Astrocyte (in vitro differentiated cells and primary cell): ENCODE results near the gene DCTPP1.
"Not testable (repeated sequence)": the region's sequence is repeated elsewhere in the genome, so short reads cannot be mapped to it uniquely, and the experiment has no call there.

Source experiments
- CTCF ChIP-seq: IDR thresholded peaks from 2 replicates; pipeline ENCODE4 v1.5.1; 2011; ENCODE audit warnings: low read depth, mild to moderate bottlenecking, inconsistent platforms, low read length, moderate library complexity; ENCODE audit not compliant: insufficient read depth
- EZH2 ChIP-seq: IDR thresholded peaks from 2 replicates; pipeline ENCODE4 v1.6.1; 2012; ENCODE audit warnings: mild to moderate bottlenecking, low read length, inconsistent platforms; ENCODE audit not compliant: insufficient read depth

DNA sequence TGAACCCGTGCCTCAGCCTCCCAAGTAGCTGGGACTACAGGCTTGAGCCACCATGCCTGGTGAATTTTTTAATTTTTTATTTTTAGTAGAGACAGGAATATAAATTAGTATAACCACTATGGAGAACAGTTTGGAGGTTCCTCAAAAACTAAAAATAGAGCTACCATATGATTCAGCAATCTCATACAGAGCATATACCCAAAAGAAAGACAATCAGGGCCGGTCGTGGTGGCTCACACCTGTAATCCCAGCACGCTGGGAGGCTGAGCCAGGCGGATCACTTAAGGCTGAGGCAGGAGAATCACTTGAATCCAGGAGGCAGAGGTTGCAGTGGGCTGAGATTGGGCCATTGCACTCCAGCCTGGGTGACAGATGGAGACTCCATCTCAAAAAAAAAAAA lies 31.6 kb upstream of the DCTPP1 start:
- not testable (repeated sequence) for TF ChIP-seq CTCF, EZH2
